ENCODE measurements around the gene MAMDC2.

The MAMDC2 gene

DNA sequence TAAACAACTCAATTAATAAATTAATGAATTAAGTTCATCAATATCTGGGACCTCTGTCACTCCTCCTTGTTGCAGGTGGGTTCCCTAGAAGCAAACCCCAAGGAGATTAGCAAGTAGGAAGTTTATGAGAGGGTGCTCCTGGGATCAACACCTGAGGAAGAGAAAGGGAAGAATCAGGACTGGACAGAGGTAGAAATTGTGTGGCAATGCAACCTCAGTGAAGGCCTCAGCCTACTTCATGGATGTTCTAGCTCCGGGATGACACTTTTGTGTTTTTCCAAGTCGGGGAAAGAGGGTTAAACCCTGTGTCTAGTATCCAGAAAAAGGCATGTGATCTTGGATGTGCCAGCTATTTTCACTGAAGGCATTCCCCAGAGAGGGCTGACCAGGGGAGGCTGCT lies 23.2 kb downstream of the MAMDC2 start:
- no peak for DNase-seq

DNA sequence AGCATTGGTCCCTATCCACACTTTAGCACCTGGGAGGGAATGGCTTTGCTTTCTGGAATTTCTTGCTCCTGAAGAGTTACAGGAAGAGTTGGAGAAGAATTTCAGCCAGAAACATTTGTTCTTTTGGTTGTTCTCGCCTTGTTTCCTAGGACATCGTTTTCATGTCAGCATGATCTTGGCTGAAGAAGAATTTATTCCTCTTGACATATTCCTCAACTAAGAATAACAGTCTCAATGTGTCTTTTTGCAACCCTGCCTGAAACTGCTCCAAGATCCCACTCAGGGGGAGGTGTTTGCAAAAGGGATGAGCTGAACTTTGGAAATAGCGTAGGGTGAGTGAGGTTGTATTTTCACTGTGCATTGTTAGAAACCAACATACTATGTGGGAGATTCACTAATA lies 26.1 kb downstream of the MAMDC2 start:
- no peak for DNase-seq

DNA sequence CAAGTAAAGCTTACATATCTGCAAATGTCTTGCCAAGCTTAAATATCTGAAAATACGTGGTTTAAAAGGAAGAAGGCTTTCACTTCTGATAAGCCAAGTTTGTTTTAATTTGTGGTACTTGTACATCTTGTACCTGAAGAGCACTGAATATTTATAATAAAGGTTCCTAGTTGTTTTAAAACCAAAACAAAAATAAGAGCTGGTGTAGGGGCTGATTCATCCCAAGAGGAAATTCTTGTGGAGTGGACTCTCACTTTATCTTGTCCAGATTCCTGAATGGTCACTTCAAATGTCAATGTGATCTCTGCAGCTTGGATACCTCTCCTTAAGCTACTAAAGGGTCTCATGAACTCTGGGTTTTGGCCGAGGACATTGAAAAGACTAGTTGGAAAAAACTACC lies 29.5 kb downstream of the MAMDC2 start:
- no peak for DNase-seq

DNA sequence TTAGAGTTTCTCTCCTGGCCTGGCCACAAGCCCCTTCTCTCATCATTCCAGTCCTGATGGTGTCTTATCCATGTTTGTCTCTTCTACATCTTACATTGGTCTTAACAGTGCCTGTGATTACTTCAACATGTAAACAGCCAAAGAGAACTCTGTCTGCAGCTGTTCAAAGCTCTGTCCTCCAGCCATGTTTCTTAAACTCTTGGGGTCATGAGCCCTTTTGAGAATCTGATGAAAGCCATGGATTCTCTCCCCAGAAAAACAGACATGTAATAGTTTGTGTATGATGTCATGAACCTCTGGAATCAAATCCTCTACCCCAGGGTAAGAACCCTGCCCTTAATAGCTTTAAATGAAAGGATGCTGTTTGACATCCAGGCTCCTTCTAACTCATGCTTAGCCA lies 30.1 kb downstream of the MAMDC2 start:
- DNase-seq, result no peak

DNA sequence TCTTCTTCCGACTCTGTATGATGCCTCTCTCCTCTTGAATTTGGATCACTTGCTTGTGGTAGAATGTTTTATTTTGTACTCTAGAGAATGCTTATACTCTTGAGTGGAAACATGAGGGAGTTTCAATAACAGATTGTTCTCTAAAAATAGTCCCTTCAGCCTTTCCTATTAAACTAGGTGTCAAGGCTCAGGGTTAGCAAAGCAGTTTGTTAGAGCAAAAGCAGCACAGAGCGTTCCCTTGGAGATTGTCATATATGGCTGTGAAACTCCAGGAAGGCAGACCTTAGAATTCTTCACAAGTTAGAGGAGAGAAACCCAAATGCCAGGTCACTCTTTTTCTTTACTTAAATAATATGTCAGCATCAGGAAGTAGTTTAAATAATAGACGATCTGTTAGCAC lies 33.0 kb downstream of the MAMDC2 start:
- DNase-seq, result no peak

DNA sequence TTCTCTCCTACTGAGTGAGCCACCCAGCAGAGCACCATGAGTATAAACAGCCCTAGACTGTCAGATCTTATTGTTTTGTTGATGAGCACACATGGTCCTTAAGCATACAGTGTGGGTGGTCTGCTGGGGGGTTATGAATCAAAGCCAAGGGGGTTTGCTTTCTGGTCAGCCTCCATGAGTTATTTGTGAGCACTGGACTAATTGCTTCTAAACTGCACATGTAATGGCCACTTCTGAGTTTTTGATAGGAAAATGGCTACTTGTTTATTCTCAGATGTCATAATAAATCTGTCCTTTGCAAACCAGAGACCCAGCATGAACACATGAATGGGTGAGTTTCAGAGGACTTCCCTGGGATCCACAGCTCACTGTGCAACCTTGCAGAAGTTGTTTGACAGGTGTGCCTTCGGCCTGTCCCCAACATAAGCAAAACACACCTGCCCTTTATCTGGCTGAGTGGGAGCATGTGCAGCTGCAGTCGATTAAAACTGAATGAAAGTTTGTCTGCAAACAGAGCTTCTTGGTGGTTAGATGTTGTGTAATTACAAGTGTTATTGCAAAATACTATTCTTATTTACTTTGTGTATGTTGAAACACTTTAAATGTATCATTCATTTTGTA lies 35.9 kb downstream of the MAMDC2 start:
- DNase-seq, result peak in 1 of 2 experiments; percentile 55

DNA sequence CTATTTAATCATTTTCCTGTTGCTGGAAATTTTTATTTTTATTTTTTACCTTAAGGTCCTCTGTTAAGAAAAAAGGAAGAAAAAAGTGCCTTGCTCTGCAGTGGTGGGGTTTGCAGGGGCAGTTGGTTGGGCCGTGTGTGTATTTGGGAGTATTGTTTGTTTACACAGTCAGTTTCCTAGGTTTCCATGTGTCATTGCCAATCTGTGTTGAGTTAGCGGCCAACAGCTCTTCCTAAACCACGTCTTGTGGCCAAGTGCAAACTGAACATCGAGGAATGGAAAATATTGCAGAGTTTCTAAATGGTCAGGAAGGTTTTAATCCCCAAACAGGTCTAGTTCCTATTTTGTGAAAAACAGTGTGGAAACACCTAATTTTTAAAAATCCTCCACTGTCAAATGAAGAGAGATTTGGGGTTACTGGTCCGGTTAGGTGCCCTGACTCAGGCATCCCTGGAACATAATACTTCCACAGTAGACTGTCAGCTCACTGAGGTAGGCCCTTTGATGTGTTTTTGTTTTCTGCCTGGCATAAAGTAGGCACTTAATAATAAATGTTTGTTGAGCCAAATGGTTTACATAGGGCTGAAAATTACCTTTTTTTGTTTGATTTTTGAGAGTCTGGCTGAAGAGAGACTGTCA lies 37.0 kb downstream of the MAMDC2 start:
- DNase-seq, result no peak

DNA sequence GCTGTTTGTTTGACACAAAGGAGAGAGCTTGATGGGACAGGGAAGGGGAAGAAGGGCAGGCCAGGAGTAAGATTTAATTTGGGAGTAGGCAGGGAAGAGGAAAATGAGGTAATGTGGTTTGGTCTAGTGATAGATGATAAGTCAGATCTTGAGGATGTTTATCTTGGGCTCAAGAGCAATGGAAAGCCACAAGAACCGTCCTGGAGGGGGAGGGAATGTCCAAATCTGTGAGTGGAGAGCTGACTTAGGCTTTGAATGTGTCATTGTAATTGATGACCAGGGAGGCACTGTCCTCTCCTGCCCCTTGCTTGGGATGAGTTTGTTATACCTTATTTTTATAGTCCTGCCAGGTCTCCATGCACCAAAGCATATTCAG lies 37.5 kb downstream of the MAMDC2 start:
- no peak for DNase-seq

DNA sequence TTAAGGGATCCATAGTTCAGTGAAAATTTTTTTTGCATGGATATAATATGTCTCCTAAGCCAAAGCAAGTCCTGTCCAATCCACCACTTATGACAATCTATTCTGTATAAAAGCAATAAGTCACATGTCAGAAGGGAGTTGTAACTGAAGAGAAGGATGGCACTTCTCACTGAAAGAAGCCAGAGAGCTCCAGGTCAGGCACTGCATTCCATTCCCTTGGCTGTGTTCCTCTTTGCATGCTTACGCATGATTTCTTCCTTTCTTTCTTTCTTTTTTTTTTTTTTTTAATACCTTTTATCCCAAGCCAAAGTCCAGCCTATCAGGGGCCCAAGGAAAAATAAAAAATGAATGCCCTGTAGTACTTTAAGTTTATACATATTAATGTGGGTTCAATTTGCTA lies 39.8 kb downstream of the MAMDC2 start:
- DNase-seq, result no peak

DNA sequence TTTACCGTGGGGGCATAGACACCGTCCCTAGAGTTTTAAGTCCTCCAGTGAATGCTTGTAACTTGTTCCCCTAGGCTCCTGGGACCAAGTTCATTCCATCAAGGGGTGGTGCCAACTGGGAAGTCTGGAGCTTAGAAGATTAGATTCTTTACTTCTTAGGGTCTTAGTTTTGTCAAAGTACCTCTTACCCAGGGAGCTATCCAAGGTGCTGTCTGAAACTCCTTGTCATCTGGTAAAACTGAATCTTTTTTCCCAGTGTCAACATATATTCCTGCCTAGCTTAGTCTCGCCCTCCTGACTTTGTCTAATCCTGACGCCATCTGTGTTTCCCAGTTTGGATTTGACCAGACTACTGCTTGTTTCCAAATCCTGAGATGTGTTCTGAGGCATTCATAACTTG lies 41.6 kb downstream of the MAMDC2 start:
- DNase-seq, result no peak

DNA sequence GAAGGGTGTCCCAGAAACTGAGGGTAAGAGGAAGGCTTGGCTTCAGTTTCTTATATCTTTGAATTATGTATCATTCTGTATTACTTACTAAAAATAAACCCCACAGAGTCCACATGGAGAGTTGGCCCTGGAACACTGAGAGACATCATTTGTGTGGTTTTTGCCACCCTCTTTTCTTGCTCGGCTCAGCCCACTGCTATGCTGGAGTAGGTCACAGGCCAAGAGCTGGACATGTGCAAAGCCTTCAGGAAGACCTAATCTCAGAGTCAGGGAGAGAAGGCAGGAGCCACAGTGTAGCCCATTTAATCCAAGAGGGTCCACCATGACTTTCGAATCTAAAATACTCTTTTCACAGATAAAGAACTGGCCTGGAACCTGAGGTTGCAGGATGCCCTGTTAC lies 47.5 kb downstream of the MAMDC2 start:
- no peak for DNase-seq

DNA sequence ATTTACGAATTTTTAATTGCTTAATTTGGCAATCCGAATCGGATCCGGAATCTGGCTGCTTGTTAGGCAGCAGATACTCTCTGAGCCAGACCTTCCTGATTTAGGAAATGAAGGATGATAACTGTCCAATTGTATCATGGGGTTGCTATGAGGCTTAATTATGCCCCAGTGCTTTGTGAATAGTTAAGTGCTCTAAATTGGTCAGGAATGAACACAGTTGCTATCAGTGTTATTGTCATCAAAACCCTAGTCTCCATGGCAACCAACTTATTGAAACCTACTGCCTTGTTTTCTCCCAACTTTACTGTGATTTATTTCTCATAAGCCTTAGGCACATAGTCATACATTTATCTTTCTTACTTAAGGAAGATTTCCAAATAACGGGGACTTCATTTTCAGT lies 47.9 kb downstream of the MAMDC2 start:
- no peak for DNase-seq

DNA sequence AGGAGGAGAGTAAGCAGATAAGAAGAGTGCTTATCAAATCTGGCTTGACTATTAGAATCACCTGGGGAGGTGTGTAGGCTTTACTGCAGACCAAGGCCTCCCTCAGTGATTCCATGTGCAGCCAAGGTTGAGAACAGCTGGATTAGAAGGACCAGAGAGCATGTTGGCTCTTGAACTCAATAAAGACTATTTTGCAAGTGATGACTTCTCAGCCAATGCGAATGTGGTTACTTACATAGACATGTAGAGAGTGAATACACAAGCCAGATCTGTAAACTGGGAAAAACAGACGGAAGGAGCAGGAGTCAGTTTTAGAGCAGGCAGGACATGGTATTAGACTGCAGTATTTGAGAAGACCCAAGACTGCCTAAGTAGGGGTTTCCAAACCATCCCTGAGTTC lies 48.5 kb downstream of the MAMDC2 start:
- DNase-seq, result no peak

DNA sequence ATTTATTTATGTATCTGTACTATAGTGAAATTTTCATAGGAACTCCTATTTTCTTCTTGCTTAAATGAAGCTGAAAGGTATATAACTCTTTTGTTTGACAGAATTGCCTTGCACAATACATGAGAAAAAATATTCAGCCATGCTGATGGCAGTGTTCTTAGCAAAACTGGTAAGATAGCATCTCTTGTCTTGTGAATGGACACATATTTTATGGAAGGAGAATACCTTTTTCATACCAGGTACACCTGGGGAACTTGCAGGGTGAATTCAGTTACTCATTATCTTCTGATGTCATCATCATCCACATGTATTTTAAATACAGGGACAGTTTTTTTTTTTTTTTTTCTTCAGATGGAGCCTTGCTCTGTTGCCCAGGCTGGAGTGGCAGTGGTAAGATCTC lies 49.4 kb downstream of the MAMDC2 start:
- no peak for DNase-seq

DNA sequence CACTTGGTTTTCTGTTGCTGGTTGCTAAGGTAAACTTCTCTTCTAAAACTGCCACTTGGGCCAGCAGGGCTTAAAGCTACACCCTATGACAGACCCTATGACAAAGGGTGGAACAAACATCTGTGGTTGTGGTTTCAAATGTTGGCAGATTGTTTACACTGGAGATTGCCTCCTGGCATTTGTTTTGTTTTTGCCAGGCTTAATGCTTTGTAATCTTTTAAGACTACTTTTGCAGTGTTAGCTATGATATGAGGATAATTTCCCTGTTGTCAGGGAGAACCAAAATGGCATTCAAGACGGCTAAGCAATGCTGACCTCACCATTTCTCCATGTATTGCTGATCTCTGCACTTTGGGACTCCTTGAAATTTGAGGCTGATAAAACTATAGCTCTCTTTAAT lies 50.3 kb downstream of the MAMDC2 start:
- DNase-seq, result no peak

DNA sequence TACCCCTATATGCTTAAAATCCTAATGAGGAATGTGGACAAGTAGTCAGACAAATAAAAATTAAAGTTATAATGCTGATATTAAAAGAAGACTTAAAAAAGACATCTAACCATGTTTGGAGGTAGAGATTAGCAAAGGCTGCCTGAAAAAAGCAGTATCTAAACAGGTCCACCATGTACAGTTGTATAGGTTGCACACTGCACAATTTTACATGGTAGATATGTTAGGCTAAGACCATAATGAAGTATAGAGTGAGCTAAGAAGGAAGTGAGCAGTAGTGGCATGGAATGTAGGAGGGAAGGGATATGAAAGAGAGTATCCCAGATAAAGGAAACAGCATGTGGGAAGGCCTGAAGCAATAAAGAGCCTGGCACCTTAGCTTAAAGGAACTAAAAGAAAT lies 51.1 kb downstream of the MAMDC2 start:
- no peak for DNase-seq

DNA sequence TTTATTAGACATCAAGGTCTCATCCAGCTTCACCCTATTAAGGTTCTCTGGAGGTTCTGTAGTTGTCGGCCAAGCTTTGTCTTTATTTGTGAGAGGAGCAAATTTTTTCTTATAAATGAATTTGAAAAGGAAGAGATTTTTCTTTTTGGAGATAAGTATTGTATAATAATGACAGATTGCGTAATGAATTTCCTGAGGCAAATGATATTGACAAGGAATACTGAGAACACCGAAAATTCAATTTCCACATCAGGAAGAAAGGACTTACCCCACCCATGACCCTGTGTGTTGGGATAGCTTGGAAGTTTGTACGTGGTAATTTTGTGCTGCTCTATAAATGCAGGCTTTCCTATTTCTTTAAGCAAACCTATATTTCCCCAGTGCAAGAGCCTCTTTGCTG lies 53.5 kb downstream of the MAMDC2 start:
- DNase-seq, result no peak

DNA sequence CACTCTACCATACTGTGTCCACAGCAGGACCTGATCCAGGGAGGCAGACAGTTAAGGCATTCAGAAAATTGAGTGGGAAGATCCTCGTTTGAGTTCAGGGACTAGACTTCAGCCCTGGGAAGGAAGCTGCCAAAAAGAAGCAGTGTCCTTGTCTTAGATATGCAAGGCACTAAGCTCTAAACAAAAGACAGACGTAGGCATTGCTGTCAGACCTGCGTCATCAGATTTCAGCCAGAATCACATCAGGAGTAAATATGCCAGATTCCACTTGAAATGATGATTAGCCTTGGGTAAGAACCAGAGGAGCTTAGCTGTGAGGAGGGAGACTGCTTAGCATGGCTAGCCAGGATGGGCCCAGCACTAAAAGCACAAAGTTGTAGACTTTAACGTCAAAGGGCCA lies 56.7 kb downstream of the MAMDC2 start:
- no peak for DNase-seq

DNA sequence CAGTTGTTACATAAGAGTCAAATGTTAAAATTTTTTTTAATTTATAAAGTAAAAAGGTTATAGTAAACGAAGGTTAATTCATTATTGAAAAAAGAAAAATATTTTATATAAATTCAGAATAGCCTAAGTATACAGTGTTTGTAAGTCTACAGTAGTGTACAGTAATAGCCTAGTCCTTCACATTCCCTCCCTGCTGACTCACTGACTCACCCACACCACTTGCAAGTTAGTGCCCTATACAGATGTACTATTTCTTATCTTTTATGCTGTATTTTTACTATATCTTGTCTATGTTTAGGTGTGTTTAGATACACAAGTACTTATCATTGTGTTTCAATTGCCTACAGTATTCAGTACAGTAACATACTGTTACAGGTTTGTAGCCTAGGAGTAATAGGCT lies 57.6 kb downstream of the MAMDC2 start:
- DNase-seq, result no peak

DNA sequence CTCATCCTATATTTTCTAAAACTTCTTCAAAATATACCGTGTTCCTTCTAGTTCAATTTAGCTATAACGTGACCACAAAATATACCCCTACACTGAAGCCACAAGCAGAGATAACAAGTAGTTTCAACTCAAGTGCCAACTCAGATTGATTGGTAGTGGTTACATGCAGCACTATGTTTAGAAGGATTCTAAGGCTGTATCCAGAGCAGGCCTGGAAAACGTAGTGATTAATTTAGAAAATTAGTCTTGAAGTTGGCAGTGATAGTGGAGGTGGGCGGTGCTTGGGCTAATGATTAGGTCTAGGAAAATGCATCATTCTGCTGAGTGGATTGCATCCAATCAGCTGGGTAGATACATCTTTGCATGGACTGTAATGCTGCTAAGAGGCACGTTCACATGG lies 61.5 kb downstream of the MAMDC2 start:
- DNase-seq, result no peak

DNA sequence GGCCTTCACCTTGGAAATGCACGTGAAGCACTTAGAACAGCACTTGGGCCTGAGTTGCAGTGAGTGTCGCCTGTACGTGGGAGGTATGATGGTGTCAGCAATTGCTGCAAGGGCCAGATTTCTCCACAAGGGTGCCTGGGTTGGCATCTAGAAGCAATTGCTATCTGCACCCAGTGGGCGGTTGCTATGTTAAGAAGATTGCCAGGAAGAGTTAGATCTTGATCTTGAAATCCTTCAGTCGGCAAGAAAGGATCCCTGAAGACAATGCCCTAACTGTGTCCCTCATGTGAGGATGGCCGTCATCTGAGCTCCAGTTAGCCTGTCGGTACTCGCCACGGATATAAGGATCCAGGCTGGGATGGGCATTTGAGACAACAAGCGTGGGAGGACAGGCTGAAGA lies 62.9 kb downstream of the MAMDC2 start:
- DNase-seq, result no peak

DNA sequence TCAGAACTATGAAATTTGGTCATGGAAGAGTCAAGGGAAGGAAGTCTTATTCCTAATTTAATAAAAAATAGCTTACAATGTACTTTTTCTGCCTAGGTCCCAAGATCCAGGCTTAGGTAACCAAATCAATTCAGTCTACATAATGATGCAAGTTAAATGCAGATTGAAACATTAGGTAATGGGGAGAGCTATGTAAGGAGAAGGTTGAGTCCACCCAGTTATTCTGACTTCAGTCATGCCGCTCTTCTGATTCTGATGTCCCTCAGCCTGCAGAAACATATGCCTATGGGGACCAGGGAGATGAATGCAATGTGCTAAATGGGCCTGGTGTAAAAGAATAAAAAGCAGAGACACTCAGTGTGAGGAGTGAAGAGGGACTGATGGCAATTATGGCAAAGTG lies 63.9 kb downstream of the MAMDC2 start:
- peak in 1 of 2 experiments; percentile 16 for DNase-seq

DNA sequence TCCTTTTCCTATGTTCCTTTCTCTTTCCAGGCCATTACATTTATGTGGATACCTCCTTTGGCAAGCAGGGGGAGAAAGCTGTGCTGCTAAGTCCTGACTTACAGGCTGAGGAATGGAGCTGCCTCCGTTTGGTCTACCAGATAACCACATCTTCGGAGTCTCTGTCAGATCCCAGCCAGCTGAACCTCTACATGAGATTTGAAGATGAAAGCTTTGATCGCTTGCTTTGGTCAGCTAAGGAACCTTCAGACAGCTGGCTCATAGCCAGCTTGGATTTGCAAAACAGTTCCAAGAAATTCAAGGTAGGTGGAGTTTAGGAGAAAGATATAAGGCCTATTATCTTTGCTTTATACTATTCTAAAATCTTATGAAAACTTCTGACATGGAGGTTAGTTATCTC lies 64.5 kb downstream of the MAMDC2 start:
- DNase-seq, result peak in 1 of 2 experiments; percentile 53

DNA sequence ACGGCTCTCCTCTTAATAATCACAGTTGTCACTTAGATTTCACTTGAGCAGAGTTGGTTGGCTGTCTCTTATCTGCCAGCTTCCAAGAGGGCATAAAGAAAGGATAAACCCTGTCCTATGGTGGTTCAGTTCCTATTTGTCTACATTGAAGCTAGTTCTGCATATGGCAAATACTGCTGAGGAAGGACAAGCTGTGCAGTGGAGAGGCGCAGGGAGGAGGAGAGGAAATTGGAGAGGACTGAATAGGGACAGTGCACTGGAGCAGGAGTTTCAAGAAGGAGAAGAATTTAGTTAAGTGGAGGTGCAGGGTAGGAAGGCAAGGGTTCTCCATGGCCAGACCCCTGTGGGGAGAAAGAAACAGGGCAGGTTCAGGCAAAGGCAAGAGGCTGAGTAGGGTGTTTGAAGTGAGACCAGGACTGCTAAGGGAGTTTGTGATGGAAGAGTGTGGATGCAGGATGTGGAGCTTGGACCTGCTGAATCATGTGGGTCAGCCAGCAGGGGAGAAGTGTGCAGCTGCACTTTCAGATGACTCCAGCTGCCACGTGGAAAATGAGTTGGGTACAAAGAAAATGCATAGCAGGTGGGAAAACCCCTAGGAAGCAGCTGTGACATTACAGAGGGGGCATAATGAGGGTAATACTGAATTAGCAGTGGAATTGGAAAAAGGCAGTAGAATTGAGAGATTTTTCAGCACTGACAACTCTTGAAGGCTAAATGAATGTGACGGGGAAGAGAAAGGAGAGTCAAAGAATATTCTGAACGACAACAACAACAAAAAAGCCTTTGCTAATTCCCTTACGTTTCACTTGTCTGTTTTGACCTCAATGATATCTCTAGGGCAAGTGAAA lies 66.8 kb downstream of the MAMDC2 start:
- DNase-seq, result peak; percentile 19 to 53

Data from NCI-H187 (cell line).